Dermis microvascular lymphatic vessel endothelial cell (primary cell): ENCODE results near the gene PHF14. TPM values are rescaled to one million over a fixed set of nuclear protein-coding genes. Genes with fewer than 3 reads are reported as not detected.

ENCODE experiments used
- DNase-seq, 2 donors: peaks; one replicate each; pipeline versions ENCODE4 v3.0.0 to v3.0.0-alpha.2; 2010; ENCODE audit warnings: low read depth in 2 of 2
- total RNA-seq: library from RNA; depleted of rRNA; stranded (reverse); fragments of >200 nt; gene quantifications from 2 replicates; pipeline ENCODE4 v1.2.1, GENCODE V29; 2014

Gene PHF14
- total RNA-seq, 1 donor from 2014 or later: 22.6 TPM

- peak in 1 of 2 donors; percentile 1 for DNase-seq
These were observed 130.9 kb downstream of the PHF14 start for GRCh38 chr7:11104578-11104977.

- DNase-seq: no peak
These were observed 136.0 kb downstream of the PHF14 start for GRCh38 chr7:11109659-11110058.

GRCh38 chr7:11120068-11120664 lies 146.5 kb downstream of the PHF14 start:
- no peak for DNase-seq

- no peak for DNase-seq
These were observed 147.1 kb downstream of the PHF14 start for GRCh38 chr7:11120675-11121220.

- DNase-seq: no peak
These were observed 151.3 kb downstream of the PHF14 start for GRCh38 chr7:11124856-11125559.

GRCh38 chr7:11127114-11127785 lies 153.6 kb downstream of the PHF14 start:
- DNase-seq: no peak

GRCh38 chr7:11127988-11128387 lies 154.3 kb downstream of the PHF14 start:
- DNase-seq: no peak

GRCh38 chr7:11128498-11128897 lies 154.8 kb downstream of the PHF14 start:
- DNase-seq: no peak

- DNase-seq: peak in 1 of 2 donors; percentile 43
These were observed 156.3 kb downstream of the PHF14 start for GRCh38 chr7:11130012-11130411.

- DNase-seq: no peak
These were observed 156.9 kb downstream of the PHF14 start for GRCh38 chr7:11130601-11131000.

GRCh38 chr7:11133436-11133959 lies 159.8 kb downstream of the PHF14 start:
- DNase-seq: no peak

- DNase-seq: no peak
These were observed 161.9 kb downstream of the PHF14 start for GRCh38 chr7:11135573-11135972.

GRCh38 chr7:11141541-11141940 lies 167.9 kb downstream of the PHF14 start:
- DNase-seq: no peak

- no peak for DNase-seq
These were observed 180.0 kb downstream of the PHF14 start for GRCh38 chr7:11153694-11154093.

GRCh38 chr7:11155883-11156282 lies 182.2 kb downstream of the PHF14 start:
- DNase-seq: no peak

GRCh38 chr7:11161499-11161898 lies 187.8 kb downstream of the PHF14 start:
- DNase-seq: no peak

GRCh38 chr7:11163220-11163619 lies 189.5 kb downstream of the PHF14 start:
- DNase-seq: no peak

- DNase-seq: no peak
These were observed 192.4 kb downstream of the PHF14 start for GRCh38 chr7:11166051-11166450.

- no peak for DNase-seq
These were observed 195.0 kb downstream of the PHF14 start for GRCh38 chr7:11168650-11169170.

- DNase-seq: no peak
These were observed 196.5 kb downstream of the PHF14 start for GRCh38 chr7:11170175-11170574.

- DNase-seq: no peak
These were observed 197.3 kb downstream of the PHF14 start for GRCh38 chr7:11170863-11171568.
